Astrocyte of the cerebellum (primary cell): ENCODE results near the gene SPNS1.
A peak's percentile ranks its signal among the peaks of the same experiment; 100 is the strongest.
"Not testable (repeated sequence)": the region's sequence is repeated elsewhere in the genome, so short reads cannot be mapped to it uniquely, and the experiment has no call there.

Experiments used
- DNase-seq: peaks from one replicate; pipeline ENCODE4 v3.0.0-alpha.2; 2011; ENCODE audit warnings: low read depth
- H3K4me3 ChIP-seq: 2 replicates; pipeline ENCODE4 v1.5.1; 2011; ENCODE audit warnings: mild to moderate bottlenecking, low read depth, low read length, moderate library complexity
- in situ Hi-C: cut with HindIII; loops from 2 replicates; pipeline ENCODE4 v1.10.0; 2017; ENCODE audit warnings: low sequenced_read_pairs
- TF ChIP-seq, protein P1 (sequence below): IDR thresholded peaks from 2 replicates; pipeline ENCODE4 v1.5.1; 2012; ENCODE audit warnings: low read length, low read depth, moderate library complexity, mild to moderate bottlenecking; ENCODE audit errors: missing control alignments

The SPNS1 gene, protein sequence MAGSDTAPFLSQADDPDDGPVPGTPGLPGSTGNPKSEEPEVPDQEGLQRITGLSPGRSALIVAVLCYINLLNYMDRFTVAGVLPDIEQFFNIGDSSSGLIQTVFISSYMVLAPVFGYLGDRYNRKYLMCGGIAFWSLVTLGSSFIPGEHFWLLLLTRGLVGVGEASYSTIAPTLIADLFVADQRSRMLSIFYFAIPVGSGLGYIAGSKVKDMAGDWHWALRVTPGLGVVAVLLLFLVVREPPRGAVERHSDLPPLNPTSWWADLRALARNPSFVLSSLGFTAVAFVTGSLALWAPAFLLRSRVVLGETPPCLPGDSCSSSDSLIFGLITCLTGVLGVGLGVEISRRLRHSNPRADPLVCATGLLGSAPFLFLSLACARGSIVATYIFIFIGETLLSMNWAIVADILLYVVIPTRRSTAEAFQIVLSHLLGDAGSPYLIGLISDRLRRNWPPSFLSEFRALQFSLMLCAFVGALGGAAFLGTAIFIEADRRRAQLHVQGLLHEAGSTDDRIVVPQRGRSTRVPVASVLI

DNA sequence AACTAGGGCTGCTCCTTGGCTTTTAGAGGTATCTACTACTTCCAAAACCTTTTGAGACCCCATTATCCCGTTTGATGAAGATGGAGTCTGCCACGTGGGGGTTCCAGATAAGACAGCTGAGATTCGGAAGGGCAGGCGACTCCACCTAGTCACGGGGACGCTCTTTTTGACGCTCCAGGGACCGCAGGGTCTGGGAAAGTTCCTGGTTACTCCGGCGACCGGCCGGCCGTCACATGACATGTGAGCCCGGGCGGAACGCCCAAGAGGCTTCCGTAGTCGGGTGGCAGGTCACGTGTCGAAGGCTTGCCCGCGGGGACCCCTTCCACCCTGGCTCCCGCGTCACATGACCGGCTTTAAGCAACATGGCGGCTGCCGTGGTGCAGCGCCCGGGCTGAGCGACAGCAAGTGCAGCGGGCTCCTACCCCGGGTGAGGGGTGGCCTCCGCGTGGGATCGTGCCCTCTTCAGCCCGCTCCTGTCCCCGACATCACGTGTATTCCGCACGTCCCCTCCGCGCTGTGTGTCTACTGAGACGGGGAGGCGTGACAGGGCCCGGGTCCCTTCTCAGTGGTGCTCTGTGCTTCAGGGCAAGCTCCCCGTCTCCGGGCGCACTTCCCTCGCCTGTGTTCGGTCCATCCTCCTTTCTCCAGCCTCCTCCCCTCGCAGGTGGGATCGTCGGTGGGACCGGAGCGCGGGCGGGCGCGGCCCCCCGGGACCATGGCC lies at the start of gene SPNS1:
SPNS1 (plus strand) TSS at position 342 of the 721 bp plus-strand sequence; CDS start at position 716, 374 bp downstream.
- peak; percentile 94 for DNase-seq
- peak within 1 kb of the TSS; percentile 98 for H3K4me3 ChIP-seq
- in situ Hi-C loops = no loop called here
- TF ChIP-seq, protein P1, sequence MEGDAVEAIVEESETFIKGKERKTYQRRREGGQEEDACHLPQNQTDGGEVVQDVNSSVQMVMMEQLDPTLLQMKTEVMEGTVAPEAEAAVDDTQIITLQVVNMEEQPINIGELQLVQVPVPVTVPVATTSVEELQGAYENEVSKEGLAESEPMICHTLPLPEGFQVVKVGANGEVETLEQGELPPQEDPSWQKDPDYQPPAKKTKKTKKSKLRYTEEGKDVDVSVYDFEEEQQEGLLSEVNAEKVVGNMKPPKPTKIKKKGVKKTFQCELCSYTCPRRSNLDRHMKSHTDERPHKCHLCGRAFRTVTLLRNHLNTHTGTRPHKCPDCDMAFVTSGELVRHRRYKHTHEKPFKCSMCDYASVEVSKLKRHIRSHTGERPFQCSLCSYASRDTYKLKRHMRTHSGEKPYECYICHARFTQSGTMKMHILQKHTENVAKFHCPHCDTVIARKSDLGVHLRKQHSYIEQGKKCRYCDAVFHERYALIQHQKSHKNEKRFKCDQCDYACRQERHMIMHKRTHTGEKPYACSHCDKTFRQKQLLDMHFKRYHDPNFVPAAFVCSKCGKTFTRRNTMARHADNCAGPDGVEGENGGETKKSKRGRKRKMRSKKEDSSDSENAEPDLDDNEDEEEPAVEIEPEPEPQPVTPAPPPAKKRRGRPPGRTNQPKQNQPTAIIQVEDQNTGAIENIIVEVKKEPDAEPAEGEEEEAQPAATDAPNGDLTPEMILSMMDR = no peak

- no peak for DNase-seq
- in situ Hi-C loops = no loop called here
- TF ChIP-seq, protein P1 = no peak
- peak overlapping the region; percentile 83 for H3K4me3 ChIP-seq
These were observed 49.0 kb upstream of the SPNS1 start for GRCh38 chr16:28925386-28926228.

- in situ Hi-C loops, H3K4me3 ChIP-seq: not testable (repeated sequence)
These were observed 48.3 kb upstream of the SPNS1 start for GRCh38 chr16:28926284-28926683.

GRCh38 chr16:28927815-28928214 lies 46.8 kb upstream of the SPNS1 start:
- no peak overlapping the region for H3K4me3 ChIP-seq
- TF ChIP-seq, protein P1 = no peak
- in situ Hi-C loops = no loop called here
- DNase-seq = no peak

More at GRCh38 chr16:28926284-28926683, 48.3 kb upstream of the SPNS1 start:
- not testable (repeated sequence) for DNase-seq

DNA sequence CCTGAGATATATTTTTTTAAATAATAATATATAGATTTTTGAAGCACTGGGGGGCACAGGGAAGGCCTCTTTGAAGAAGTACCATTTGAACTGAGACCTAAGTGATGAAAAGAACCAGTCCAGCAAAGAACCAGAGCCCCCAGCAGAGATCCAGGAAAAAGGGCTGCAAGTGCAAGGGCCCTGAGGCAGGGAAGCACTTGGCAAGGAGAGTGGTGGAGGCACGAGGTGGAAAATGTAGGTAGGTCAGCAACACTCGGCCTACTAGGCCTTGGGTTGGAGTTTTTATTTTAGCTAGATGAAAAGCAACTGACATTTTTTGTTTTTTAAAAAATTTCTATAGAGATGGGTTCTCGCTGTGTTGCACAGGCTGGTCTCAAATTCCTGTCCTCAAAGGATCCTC lies 44.4 kb upstream of the SPNS1 start:
- no peak for DNase-seq
- in situ Hi-C loops = no loop called here
- no peak overlapping the region for H3K4me3 ChIP-seq
- TF ChIP-seq, protein P1 = no peak

GRCh38 chr16:28930652-28931051 lies 43.9 kb upstream of the SPNS1 start:
- TF ChIP-seq, protein P1 = no peak
- DNase-seq = no peak
- H3K4me3 ChIP-seq = no peak overlapping the region
- in situ Hi-C loops = no loop called here
